ENCODE results near the gene LRRC8D. TPM values are rescaled to one million over a fixed set of nuclear protein-coding genes. Genes with fewer than 3 reads are reported as not detected.

The LRRC8D gene
- total RNA-seq, 1 experiment from 2014 or later, result 15.0 TPM

GRCh38 chr1:89888480-89889322 lies 67.9 kb downstream of the LRRC8D start:
- H4K20me1 ChIP-seq (ENCODE audit: insufficient read depth), result no peaks in the 10 kb centered on the region
- no peaks in the 10 kb centered on the region for H3K79me2 ChIP-seq (ENCODE audit: insufficient read depth, low read length)
- H3K36me3 ChIP-seq (ENCODE audit: control insufficient read depth in 1 of 2, insufficient read depth in 2 of 2, low read length in 2 of 2), result no peaks in the 10 kb centered on the region
- no peaks in the 10 kb centered on the region for H3K27me3 ChIP-seq (ENCODE audit: insufficient read depth, low read length)
- H3K9me2 ChIP-seq (ENCODE audit: insufficient read depth), result no peaks in the 10 kb centered on the region
- peaks cover 17 to 18% of the 10 kb centered on the region in 2 experiments; a peak in 3 of 4 replicates for H3K4me1 ChIP-seq (ENCODE audit: control insufficient read depth in 1 of 2, insufficient read depth in 2 of 2, low read length in 2 of 2)
- ChIA-PET CTCF (no interaction called here), RAD21 (ENCODE audit: low non-redundant PET in 1 of 2, low total read pairs in 2 of 2, uncharacterized antibody in 2 of 2, unreplicated experiment in 2 of 2) (no interaction called here), POLR2A (no interaction called here)
- no peak overlapping the region for H2AFZ ChIP-seq (ENCODE audit: low read depth, low read length, poor library complexity, severe bottlenecking)
- no TSS peak for BruUV-seq (replicated peaks)
- intact Hi-C loops (cut with micrococcal nuclease), result no loop called here
- no peak overlapping the region for H3K4me3 ChIP-seq (replicated peaks in 1 of 2; ENCODE audit: low read depth in 1 of 2, low read length in 2 of 2)
- no peak overlapping the region for H3K27ac ChIP-seq (ENCODE audit: low read depth, low read length)
- no peak overlapping the region for H3K9ac ChIP-seq (ENCODE audit: low read length)
- no peak overlapping the region for H3K4me2 ChIP-seq (ENCODE audit: low read length)
- ATAC-seq, result no peak
- H3K9me3 ChIP-seq (ENCODE audit: control insufficient read depth in 1 of 2, insufficient read depth in 1 of 2, low read depth in 1 of 2, low read length in 2 of 2), result no peaks in the 10 kb centered on the region
- TF ChIP-seq ATF3 (IDR thresholded peaks at IDR 0.05) (no peak), EGR1 (IDR thresholded peaks at IDR 0.05; ENCODE audit: low read depth) (no peak), REST (IDR thresholded peaks at IDR 0.05; ENCODE audit: low read depth) (no peak), EZH2phosphoT487 (IDR thresholded peaks at IDR 0.05; ENCODE audit: borderline replicate concordance) (no peak), RAD21 (IDR thresholded peaks at IDR 0.05; ENCODE audit: low read depth) (no peak), JUND (IDR thresholded peaks at IDR 0.05) (no peak), POLR2A (IDR thresholded peaks at IDR 0.05; ENCODE audit: borderline replicate concordance, extremely low read depth, insufficient read depth, insufficient read length) (no peak), SIN3A (IDR thresholded peaks at IDR 0.05; ENCODE audit: low read depth) (no peak), YY1 (IDR thresholded peaks at IDR 0.05; ENCODE audit: extremely low read depth, insufficient replicate concordance, low read depth, low read length) (no peak), CBX3 (IDR thresholded peaks at IDR 0.05; ENCODE audit: low read depth) (no peak), ELF1 (IDR thresholded peaks at IDR 0.05; ENCODE audit: borderline replicate concordance, low read depth) (no peak), ZNF274 (IDR thresholded peaks at IDR 0.05; ENCODE audit: low read depth, low read length) (no peak), FOSL1 (IDR thresholded peaks at IDR 0.05; ENCODE audit: low read depth) (no peak), EZH2 (IDR thresholded peaks at IDR 0.05) (no peak), ZFX (IDR thresholded peaks at IDR 0.05) (no peak), SRF (IDR thresholded peaks at IDR 0.05; ENCODE audit: low read depth) (no peak)
- TF ChIP-seq, protein P1, sequence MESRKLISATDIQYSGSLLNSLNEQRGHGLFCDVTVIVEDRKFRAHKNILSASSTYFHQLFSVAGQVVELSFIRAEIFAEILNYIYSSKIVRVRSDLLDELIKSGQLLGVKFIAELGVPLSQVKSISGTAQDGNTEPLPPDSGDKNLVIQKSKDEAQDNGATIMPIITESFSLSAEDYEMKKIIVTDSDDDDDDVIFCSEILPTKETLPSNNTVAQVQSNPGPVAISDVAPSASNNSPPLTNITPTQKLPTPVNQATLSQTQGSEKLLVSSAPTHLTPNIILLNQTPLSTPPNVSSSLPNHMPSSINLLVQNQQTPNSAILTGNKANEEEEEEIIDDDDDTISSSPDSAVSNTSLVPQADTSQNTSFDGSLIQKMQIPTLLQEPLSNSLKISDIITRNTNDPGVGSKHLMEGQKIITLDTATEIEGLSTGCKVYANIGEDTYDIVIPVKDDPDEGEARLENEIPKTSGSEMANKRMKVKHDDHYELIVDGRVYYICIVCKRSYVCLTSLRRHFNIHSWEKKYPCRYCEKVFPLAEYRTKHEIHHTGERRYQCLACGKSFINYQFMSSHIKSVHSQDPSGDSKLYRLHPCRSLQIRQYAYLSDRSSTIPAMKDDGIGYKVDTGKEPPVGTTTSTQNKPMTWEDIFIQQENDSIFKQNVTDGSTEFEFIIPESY (IDR thresholded peaks at IDR 0.05; ENCODE audit: extremely low read depth, insufficient replicate concordance, low read length), result no peak
- TF ChIP-seq, protein P2, sequence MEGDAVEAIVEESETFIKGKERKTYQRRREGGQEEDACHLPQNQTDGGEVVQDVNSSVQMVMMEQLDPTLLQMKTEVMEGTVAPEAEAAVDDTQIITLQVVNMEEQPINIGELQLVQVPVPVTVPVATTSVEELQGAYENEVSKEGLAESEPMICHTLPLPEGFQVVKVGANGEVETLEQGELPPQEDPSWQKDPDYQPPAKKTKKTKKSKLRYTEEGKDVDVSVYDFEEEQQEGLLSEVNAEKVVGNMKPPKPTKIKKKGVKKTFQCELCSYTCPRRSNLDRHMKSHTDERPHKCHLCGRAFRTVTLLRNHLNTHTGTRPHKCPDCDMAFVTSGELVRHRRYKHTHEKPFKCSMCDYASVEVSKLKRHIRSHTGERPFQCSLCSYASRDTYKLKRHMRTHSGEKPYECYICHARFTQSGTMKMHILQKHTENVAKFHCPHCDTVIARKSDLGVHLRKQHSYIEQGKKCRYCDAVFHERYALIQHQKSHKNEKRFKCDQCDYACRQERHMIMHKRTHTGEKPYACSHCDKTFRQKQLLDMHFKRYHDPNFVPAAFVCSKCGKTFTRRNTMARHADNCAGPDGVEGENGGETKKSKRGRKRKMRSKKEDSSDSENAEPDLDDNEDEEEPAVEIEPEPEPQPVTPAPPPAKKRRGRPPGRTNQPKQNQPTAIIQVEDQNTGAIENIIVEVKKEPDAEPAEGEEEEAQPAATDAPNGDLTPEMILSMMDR (IDR thresholded peaks at IDR 0.05 in 2 of 3, conservative IDR thresholded peaks at IDR 0.05 in 1 of 3; ENCODE audit: borderline replicate concordance in 1 of 3, insufficient read depth in 1 of 3, low read depth in 2 of 3, low read length in 2 of 3), result no peak
- DNase-seq (ENCODE audit: low read depth, low spot score), result no peak

All from HCT116 (cell line).